HG03521 (cell line): Measurements from ENCODE around the gene GCGR.

Experiments used
- ATAC-seq: cut with Tn5 transposase; IDR thresholded peaks from one replicate; pipeline ENCODE4 v1.9.1; 2021; ENCODE audit warnings: mild to moderate bottlenecking, moderate library complexity; ENCODE audit not compliant: unreplicated experiment

The GCGR gene

GRCh38 chr17:81845881-81846742 lies 42.2 kb downstream of the GCGR start:
- ATAC-seq = no peak

GRCh38 chr17:81846743-81847689 lies 43.1 kb downstream of the GCGR start:
- no peak for ATAC-seq

GRCh38 chr17:81849457-81849856 lies 45.5 kb downstream of the GCGR start:
- ATAC-seq = no peak

- no peak for ATAC-seq
These were observed 47.5 kb downstream of the GCGR start for GRCh38 chr17:81851423-81851822.

- ATAC-seq = no peak
These were observed 48.3 kb downstream of the GCGR start for GRCh38 chr17:81852237-81852636.

- no peak for ATAC-seq
These were observed 51.2 kb downstream of the GCGR start for GRCh38 chr17:81854974-81855774.

- no peak for ATAC-seq
These were observed 54.4 kb downstream of the GCGR start for GRCh38 chr17:81858170-81858966.

GRCh38 chr17:81858967-81859905 lies 55.3 kb downstream of the GCGR start:
- no peak for ATAC-seq

- peak; percentile 76 for ATAC-seq
These were observed 56.2 kb downstream of the GCGR start, which contains the start of gene P4HB for GRCh38 chr17:81859906-81860755. TSS of gene P4HB (minus strand) at chr17:81860535. CDS start at chr17:81860471, 64 bp downstream.

- peak; percentile 79 for ATAC-seq
These were observed 57.0 kb downstream of the GCGR start for GRCh38 chr17:81860756-81861568.

GRCh38 chr17:81863123-81863675 lies 59.2 kb downstream of the GCGR start:
- ATAC-seq = no peak
